PC-3 (cell line): ENCODE data around the gene DNAAF1. TPM values are rescaled to one million over a fixed set of nuclear protein-coding genes. Genes with fewer than 3 reads are reported as not detected.

Source experiments
- ATAC-seq: fragments of 200-7000 bp; cut with Tn5 transposase; 2 replicates; pipeline ENCODE4 v1.9.1; 2020; ENCODE audit warnings: mild to moderate bottlenecking, moderate library complexity
- BruUV-seq: library from RNA; stranded (reverse); fragments of 400-500 nt; replicated peaks from 2 replicates; lab custom pipeline; 2021; lab: Mats Ljungman, UMichigan
- CTCF ChIA-PET: fragments of 300-600 bp; sonication (Branson Sonifier 250); formaldehyde crosslinking; loops from one replicate; lab custom pipeline; 2022; ENCODE audit warnings: antibody characterized with exemption; lab: Charles Lee
- POLR2A ChIA-PET: fragments of 300-600 bp; sonication (Branson Sonifier 250); formaldehyde crosslinking; loops from one replicate; lab custom pipeline; 2022; ENCODE audit warnings: antibody characterized with exemption; ENCODE audit not compliant: unreplicated experiment; lab: Charles Lee
- DNase-seq: peaks from one replicate; pipeline ENCODE4 v3.0.0-alpha.2; 2015
- H2AFZ ChIP-seq: fragments of 300-600 bp; sonication (generic); 2 replicates; pipeline ENCODE4 v1.6.0; 2016; ENCODE audit warnings: antibody characterized with exemption, low read length
- H3F3A ChIP-seq: fragments of 300-600 bp; sonication (generic); one replicate; pipeline ENCODE4 v1.6.0; 2017; ENCODE audit warnings: antibody characterized with exemption, low read length, control low read depth, mild to moderate bottlenecking; ENCODE audit not compliant: unreplicated experiment
- H3K27ac ChIP-seq: fragments of 300-600 bp; sonication (generic); 2 replicates; pipeline ENCODE4 v1.5.1; 2016; ENCODE audit warnings: mild to moderate bottlenecking, low read length
- H3K27me3 ChIP-seq: fragments of 300-600 bp; sonication (generic); 2 replicates; pipeline ENCODE4 v1.6.1; 2016; ENCODE audit warnings: low read length, mixed read lengths
- H3K36me3 ChIP-seq: fragments of 300-600 bp; sonication (generic); 2 replicates; pipeline ENCODE4 v1.6.1; 2016; ENCODE audit warnings: low read depth, mixed run types, low read length, mixed read lengths
- H3K4me1 ChIP-seq: fragments of 300-600 bp; sonication (generic); 2 replicates; pipeline ENCODE4 v1.5.1; 2016; ENCODE audit warnings: low read length; ENCODE audit not compliant: insufficient read depth
- H3K4me2 ChIP-seq: fragments of 300-600 bp; sonication (generic); 2 replicates; pipeline ENCODE4 v1.6.0; 2016; ENCODE audit warnings: low read length
- H3K4me3 ChIP-seq: fragments of 300-600 bp; sonication (generic); 2 replicates; pipeline ENCODE4 v1.5.1; 2016; ENCODE audit warnings: mild to moderate bottlenecking, low read length, mixed read lengths
- H3K79me2 ChIP-seq: fragments of 300-600 bp; sonication (generic); 2 replicates; pipeline ENCODE4 v1.6.1; 2017; ENCODE audit warnings: low read length, mixed read lengths
- H3K9ac ChIP-seq: fragments of 300-600 bp; sonication (generic); 2 replicates; pipeline ENCODE4 v1.6.0; 2016; ENCODE audit warnings: mild to moderate bottlenecking, low read length
- H3K9me2 ChIP-seq: fragments of 300-600 bp; sonication (generic); replicated peaks from 2 replicates; pipeline ENCODE4 v1.6.1; 2016; ENCODE audit warnings: mixed run types, low read length, mixed read lengths
- H3K9me3 ChIP-seq: fragments of 300-600 bp; sonication (generic); 2 replicates; pipeline ENCODE4 v1.6.1; 2016; ENCODE audit warnings: low read length, mixed read lengths
- H4K20me1 ChIP-seq: fragments of 300-600 bp; sonication (generic); 2 replicates; pipeline ENCODE4 v1.6.1; 2016; ENCODE audit warnings: low read length, mixed read lengths
- CTCF ChIP-seq: fragments of 300-600 bp; sonication (generic); conservative IDR thresholded peaks from 2 replicates; pipeline ENCODE4 v1.5.1; 2017; ENCODE audit warnings: antibody characterized with exemption, low read depth, mild to moderate bottlenecking, low read length
- EZH2 ChIP-seq: fragments of 300-600 bp; sonication (generic); IDR thresholded peaks from one replicate; pipeline ENCODE4 v1.6.1; 2017; ENCODE audit warnings: antibody characterized with exemption, mild to moderate bottlenecking, low read length; ENCODE audit not compliant: unreplicated experiment
- EZH2phosphoT487 ChIP-seq: fragments of 300-600 bp; sonication (generic); IDR thresholded peaks from 2 replicates; pipeline ENCODE4 v1.6.1; 2018; ENCODE audit warnings: mild to moderate bottlenecking, antibody characterized with exemption, low read length, borderline replicate concordance
- intact Hi-C: fragments of 100-400 bp; cut with micrococcal nuclease; formaldehyde crosslinking; loops from 2 replicates; pipeline ENCODE4 v1.9.0; 2023
- total RNA-seq: library from RNA; depleted of rRNA; stranded (reverse); fragments of >200 nt; gene quantifications from 2 replicates; pipeline ENCODE4 v1.2.3, GENCODE V29; 2014

The DNAAF1 gene
- total RNA-seq, 1 experiment from 2014 or later: not detected

GRCh38 chr16:84205976-84206691, 61.0 kb downstream of the DNAAF1 start:
- CTCF ChIA-PET: no interaction called here
- Histone ChIP-seq H3F3A (no peaks in the 10 kb centered on the region), H2AFZ (no peak overlapping the region), H3K27ac (no peak overlapping the region), H3K4me3 (no peak overlapping the region), H4K20me1 (no peaks in the 10 kb centered on the region), H3K4me1 (peaks cover 7% of the 10 kb centered on the region), H3K9me2 (no peaks in the 10 kb centered on the region), H3K79me2 (no peaks in the 10 kb centered on the region), H3K36me3 (no peaks in the 10 kb centered on the region), H3K9ac (no peak overlapping the region), H3K27me3 (no peaks in the 10 kb centered on the region), H3K4me2 (no peak overlapping the region), H3K9me3 (no peaks in the 10 kb centered on the region)
- ATAC-seq (no peak), DNase-seq (no peak)
- POLR2A ChIA-PET: no interaction called here
- no TSS peak for BruUV-seq
- intact Hi-C loops: no loop called here
- no peak for TF ChIP-seq CTCF
- no peak for TF ChIP-seq EZH2
- TF ChIP-seq EZH2phosphoT487: no peak

- H3K27ac ChIP-seq: no peak overlapping the region
- H3K9me3 ChIP-seq: no peaks in the 10 kb centered on the region
- POLR2A ChIA-PET: no interaction called here
- DNase-seq (no peak), ATAC-seq (no peak)
- no peaks in the 10 kb centered on the region for H3K9me2 ChIP-seq
- peaks cover 7% of the 10 kb centered on the region for H3K4me1 ChIP-seq
- CTCF ChIA-PET: no interaction called here
- no TSS peak for BruUV-seq
- H3K27me3 ChIP-seq: no peaks in the 10 kb centered on the region
- no peak overlapping the region for H2AFZ ChIP-seq
- no peak overlapping the region for H3K4me3 ChIP-seq
- H3K4me2 ChIP-seq: no peak overlapping the region
- TF ChIP-seq CTCF (no peak), EZH2phosphoT487 (no peak), EZH2 (no peak)
- H3F3A ChIP-seq: no peaks in the 10 kb centered on the region
- intact Hi-C loops: no loop called here
- no peaks in the 10 kb centered on the region for H4K20me1 ChIP-seq
- no peaks in the 10 kb centered on the region for H3K79me2 ChIP-seq
- H3K36me3 ChIP-seq: no peaks in the 10 kb centered on the region
- no peak overlapping the region for H3K9ac ChIP-seq
Measured at GRCh38 chr16:84207251-84207650, 62.1 kb downstream of the DNAAF1 start.

GRCh38 chr16:84207879-84208278, 62.8 kb downstream of the DNAAF1 start:
- no peaks in the 10 kb centered on the region for H3K36me3 ChIP-seq
- H3K9ac ChIP-seq: no peak overlapping the region
- no peak overlapping the region for H2AFZ ChIP-seq
- H3K9me3 ChIP-seq: no peaks in the 10 kb centered on the region
- no peaks in the 10 kb centered on the region for H3K27me3 ChIP-seq
- intact Hi-C loops: no loop called here
- CTCF ChIA-PET: no interaction called here
- no peak overlapping the region for H3K27ac ChIP-seq
- H4K20me1 ChIP-seq: no peaks in the 10 kb centered on the region
- POLR2A ChIA-PET: no interaction called here
- TF ChIP-seq CTCF (no peak), EZH2phosphoT487 (no peak), EZH2 (no peak)
- DNase-seq (no peak), ATAC-seq (no peak)
- H3K79me2 ChIP-seq: no peaks in the 10 kb centered on the region
- H3K4me1 ChIP-seq: peaks cover 7% of the 10 kb centered on the region
- H3K4me3 ChIP-seq: no peak overlapping the region
- no peak overlapping the region for H3K4me2 ChIP-seq
- no peaks in the 10 kb centered on the region for H3K9me2 ChIP-seq
- H3F3A ChIP-seq: no peaks in the 10 kb centered on the region
- no TSS peak for BruUV-seq
